HCT116 (cell line): Measurements from ENCODE around the gene ASPG. TPM values are rescaled to one million over a fixed set of nuclear protein-coding genes. Genes with fewer than 3 reads are reported as not detected.

Experiments
- ATAC-seq: fragments of 200-7000 bp; cut with Tn5 transposase; 2 replicates; pipeline ENCODE4 v1.9.1; 2020; ENCODE audit warnings: mild to moderate bottlenecking, moderate library complexity
- BruUV-seq: library from RNA; stranded (reverse); fragments of 400-500 nt; replicated peaks from 2 replicates; lab custom pipeline; 2021; lab: Mats Ljungman, UMichigan
- CTCF ChIA-PET: fragments of 300-600 bp; sonication (Branson Sonifier 250); formaldehyde crosslinking; loops from one replicate; lab custom pipeline; 2021; ENCODE audit warnings: antibody characterized with exemption; lab: Charles Lee
- POLR2A ChIA-PET: fragments of 300-600, 350-600 bp; sonication (Branson Sonifier 250); formaldehyde crosslinking; loops from one replicate; lab custom pipeline; 2021; ENCODE audit warnings: antibody characterized with exemption; lab: Charles Lee
- RAD21 ChIA-PET, 2 experiments: fragments of 300-600 bp; sonication (Branson Sonifier 250); formaldehyde crosslinking; loops; one replicate each; lab custom pipeline; 2023; ENCODE audit warnings: low total read pairs in 2 of 2; ENCODE audit not compliant: uncharacterized antibody in 2 of 2, unreplicated experiment in 2 of 2, low non-redundant PET in 1 of 2; lab: Charles Lee
- DNase-seq: peaks from one replicate; pipeline ENCODE4 v3.0.0-alpha.2; 2010; ENCODE audit warnings: low read depth, low spot score
- H2AFZ ChIP-seq: fragments of 200-600 bp; shearing (Covaris generic), sonication (generic); 2 replicates; pipeline ENCODE4 v1.6.1; 2017; ENCODE audit warnings: low read depth, mixed run types, mixed read lengths, antibody characterized with exemption, low read length; ENCODE audit not compliant: poor library complexity, severe bottlenecking
- H3K27ac ChIP-seq: 2 replicates; pipeline ENCODE4 v1.5.1; 2012; ENCODE audit warnings: low read depth, low read length
- H3K27me3 ChIP-seq: fragments of 200-600 bp; sonication (generic); 2 replicates; pipeline ENCODE4 v1.6.1; 2016; ENCODE audit warnings: mixed run types, low read length, mixed read lengths; ENCODE audit not compliant: insufficient read depth
- H3K36me3 ChIP-seq, 2 experiments: fragments of 200-500 bp in 1 of 2; fragments of 200-600 bp in 1 of 2; sonication (Bioruptor generic) in 1 of 2; sonication (generic) in 1 of 2; 2 replicates each; pipeline versions ENCODE4 v1.5.1 to v1.6.1; 2014 to 2016; ENCODE audit warnings: low read length in 2 of 2, inconsistent platforms in 1 of 2, mixed read lengths in 1 of 2, mixed run types in 1 of 2; ENCODE audit not compliant: insufficient read depth in 2 of 2, control insufficient read depth in 1 of 2
- H3K4me1 ChIP-seq, 2 experiments: fragments of 200-600 bp in 1 of 2; sonication (generic) in 1 of 2; 2 replicates each; pipeline versions ENCODE4 v1.5.1 to v1.6.1; 2012 to 2017; ENCODE audit warnings: low read length in 2 of 2, inconsistent platforms in 1 of 2, mild to moderate bottlenecking in 1 of 2, mixed read lengths in 1 of 2, mixed run types in 1 of 2, moderate library complexity in 1 of 2; ENCODE audit not compliant: insufficient read depth in 2 of 2, control insufficient read depth in 1 of 2
- H3K4me2 ChIP-seq: fragments of 200-600 bp; sonication (generic); 2 replicates; pipeline ENCODE4 v1.6.1; 2017; ENCODE audit warnings: mixed run types, low read length, mixed read lengths
- H3K4me3 ChIP-seq, 2 experiments: fragments of 200-600 bp in 1 of 2; sonication (generic) in 1 of 2; replicated peaks in 1 of 2; 2 replicates each; pipeline ENCODE4 v1.5.1; 2011 to 2016; ENCODE audit warnings: low read length in 2 of 2, control low read depth in 1 of 2, low read depth in 1 of 2, mild to moderate bottlenecking in 1 of 2, mixed read lengths in 1 of 2, mixed run types in 1 of 2
- H3K79me2 ChIP-seq: fragments of 200-600 bp; sonication (generic); 2 replicates; pipeline ENCODE4 v1.6.1; 2017; ENCODE audit warnings: mild to moderate bottlenecking, mixed run types, low read length, moderate library complexity, mixed read lengths; ENCODE audit not compliant: insufficient read depth
- H3K9ac ChIP-seq: fragments of 200-600 bp; sonication (generic); 2 replicates; pipeline ENCODE4 v1.6.1; 2016; ENCODE audit warnings: low read length, mixed read lengths
- H3K9me2 ChIP-seq: fragments of 200-600 bp; sonication (generic), shearing (Covaris generic); 2 replicates; pipeline ENCODE4 v1.6.1; 2017; ENCODE audit warnings: mixed run types, mild to moderate bottlenecking, moderate library complexity; ENCODE audit not compliant: insufficient read depth
- H3K9me3 ChIP-seq, 2 experiments: fragments of 200-500 bp in 1 of 2; fragments of 200-600 bp in 1 of 2; sonication (Bioruptor generic) in 1 of 2; sonication (generic) in 1 of 2; 2 replicates each; pipeline ENCODE4 v1.6.1; 2014 to 2017; ENCODE audit warnings: low read length in 2 of 2, mixed read lengths in 2 of 2, inconsistent platforms in 1 of 2, low read depth in 1 of 2, mild to moderate bottlenecking in 1 of 2, mixed run types in 1 of 2, moderate library complexity in 1 of 2; ENCODE audit not compliant: control insufficient read depth in 1 of 2, insufficient read depth in 1 of 2
- H4K20me1 ChIP-seq: fragments of 200-600 bp; sonication (generic), shearing (Covaris generic); 2 replicates; pipeline ENCODE4 v1.6.1; 2017; ENCODE audit warnings: mixed run types, mild to moderate bottlenecking, moderate library complexity; ENCODE audit not compliant: insufficient read depth
- CBX3 ChIP-seq: IDR thresholded peaks from 2 replicates; pipeline ENCODE4 v1.6.1; 2012; ENCODE audit warnings: low read depth
- CEBPB ChIP-seq: IDR thresholded peaks from 2 replicates; pipeline ENCODE4 v1.6.1; 2012; ENCODE audit warnings: low read depth
- EZH2 ChIP-seq: fragments of 200-600 bp; sonication (generic); IDR thresholded peaks from 2 replicates; pipeline ENCODE4 v1.6.1; 2017; ENCODE audit warnings: antibody characterized with exemption, mixed run types
- EZH2phosphoT487 ChIP-seq: fragments of 200-600 bp; IDR thresholded peaks from 2 replicates; pipeline ENCODE4 v1.6.1; 2018; ENCODE audit warnings: antibody characterized with exemption, borderline replicate concordance
- FOSL1 ChIP-seq: IDR thresholded peaks from 2 replicates; pipeline ENCODE4 v1.6.1; 2012; ENCODE audit warnings: low read depth
- POLR2A ChIP-seq: IDR thresholded peaks from 2 replicates; pipeline ENCODE4 v1.7.0; 2011; ENCODE audit warnings: borderline replicate concordance; ENCODE audit not compliant: insufficient read depth, insufficient read length; ENCODE audit errors: extremely low read depth
- POLR2AphosphoS5 ChIP-seq: IDR thresholded peaks from 2 replicates; pipeline ENCODE4 v1.6.1; 2011; ENCODE audit warnings: mild to moderate bottlenecking, low read depth, low read length, moderate library complexity
- RAD21 ChIP-seq: IDR thresholded peaks from 2 replicates; pipeline ENCODE4 v1.6.1; 2012; ENCODE audit warnings: low read depth, mild to moderate bottlenecking
- SIN3A ChIP-seq: IDR thresholded peaks from 2 replicates; pipeline ENCODE4 v1.6.1; 2012; ENCODE audit warnings: low read depth
- SP1 ChIP-seq: IDR thresholded peaks from 2 replicates; pipeline ENCODE4 v1.6.1; 2012; ENCODE audit warnings: low read depth
- TCF7L2 ChIP-seq: IDR thresholded peaks from 2 replicates; pipeline ENCODE4 v1.7.0; 2011; ENCODE audit warnings: borderline replicate concordance, inconsistent platforms; ENCODE audit not compliant: insufficient read depth, insufficient read length; ENCODE audit errors: extremely low read depth
- YY1 ChIP-seq: IDR thresholded peaks from 2 replicates; pipeline ENCODE4 v1.6.1; 2011; ENCODE audit warnings: low read length, low read depth, moderate library complexity, mild to moderate bottlenecking; ENCODE audit not compliant: insufficient replicate concordance; ENCODE audit errors: extremely low read depth
- ZFX ChIP-seq: fragments of 450-650 bp; IDR thresholded peaks from 2 replicates; pipeline ENCODE4 v1.6.1; 2017
- ZNF274 ChIP-seq: fragments of 200-500 bp; sonication (Bioruptor generic); IDR thresholded peaks from 2 replicates; pipeline ENCODE4 v1.6.1; 2014; ENCODE audit warnings: mild to moderate bottlenecking, low read depth, low read length, inconsistent platforms
- intact Hi-C: fragments of 100-400 bp; cut with micrococcal nuclease; formaldehyde crosslinking; loops from 2 replicates; pipeline ENCODE4 v1.10.0; 2022
- total RNA-seq: library from RNA; stranded (reverse); gene quantifications from one replicate; pipeline ENCODE4 v1.2.1, GENCODE V29; 2021; ENCODE audit not compliant: unreplicated experiment
- TF ChIP-seq, protein P1 (sequence below): IDR thresholded peaks from 2 replicates; pipeline ENCODE4 v1.6.1; 2012
- TF ChIP-seq, protein P2 (sequence below), 3 experiments: fragments of 200-600 bp in 1 of 3; sonication (generic) in 1 of 3; IDR thresholded peaks in 2 of 3; conservative IDR thresholded peaks in 1 of 3; 2 replicates each; pipeline ENCODE4 v1.5.1; 2012 to 2017; ENCODE audit warnings: low read depth in 2 of 3, low read length in 2 of 3, antibody characterized with exemption in 1 of 3, borderline replicate concordance in 1 of 3, control low read depth in 1 of 3, mild to moderate bottlenecking in 1 of 3, mixed read lengths in 1 of 3, mixed run types in 1 of 3, moderate library complexity in 1 of 3; ENCODE audit not compliant: insufficient read depth in 1 of 3
- TF ChIP-seq, protein P3 (sequence below): IDR thresholded peaks from 2 replicates; pipeline ENCODE4 v1.6.1; 2012; ENCODE audit warnings: low read depth
- TF ChIP-seq, protein P4 (sequence below): IDR thresholded peaks from 2 replicates; pipeline ENCODE4 v1.6.1; 2012
- TF ChIP-seq, protein P5 (sequence below): IDR thresholded peaks from 2 replicates; pipeline ENCODE4 v1.6.1; 2011; ENCODE audit warnings: mild to moderate bottlenecking, low read length, moderate library complexity; ENCODE audit not compliant: insufficient replicate concordance; ENCODE audit errors: extremely low read depth

ASPG gene
- total RNA-seq, 1 experiment from 2014 or later = not detected

DNA sequence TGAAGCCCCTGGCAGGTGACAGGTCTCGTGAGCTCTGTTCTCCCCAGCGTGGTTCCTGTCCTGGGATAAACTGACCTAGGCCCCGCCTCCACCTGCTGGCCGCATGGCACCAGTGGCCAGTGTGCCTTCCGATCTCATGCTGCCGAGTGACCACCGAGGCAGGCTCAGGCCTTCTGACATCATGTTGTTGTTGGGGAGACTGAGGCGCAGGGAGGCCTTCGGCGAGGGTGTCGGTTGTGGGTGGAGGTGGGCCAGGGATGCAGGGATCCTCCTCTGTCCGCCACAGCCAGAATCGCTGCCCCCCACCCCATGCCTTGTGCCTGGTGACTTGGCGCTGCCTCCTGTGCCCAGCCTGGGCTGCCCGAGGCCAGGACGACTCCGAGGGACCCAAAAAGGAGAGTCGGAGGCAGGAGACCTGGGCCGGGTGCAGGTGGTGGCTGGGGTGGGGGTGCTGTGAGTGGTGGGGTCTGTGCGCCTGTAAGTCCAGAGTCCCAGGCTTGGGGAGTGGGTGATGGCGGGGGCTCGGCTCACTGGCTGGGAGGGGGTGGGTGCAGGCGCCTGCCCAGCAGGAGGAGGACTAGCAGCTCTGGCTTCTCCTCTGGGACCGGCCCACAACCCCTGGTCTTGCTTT is 24.3 kb downstream of the ASPG start:
- Histone ChIP-seq H3K4me1 (peaks cover 16 to 36% of the 10 kb centered on the region in 2 experiments; a peak in 3 of 4 replicates), H3K4me3 (no peak overlapping the region), H4K20me1 (no peaks in the 10 kb centered on the region), H3K9ac (no peak overlapping the region), H3K27ac (no peak overlapping the region), H3K79me2 (no peaks in the 10 kb centered on the region), H3K4me2 (no peak overlapping the region), H3K9me2 (no peaks in the 10 kb centered on the region), H2AFZ (no peak overlapping the region), H3K36me3 (no peaks in the 10 kb centered on the region), H3K27me3 (no peaks in the 10 kb centered on the region), H3K9me3 (no peaks in the 10 kb centered on the region)
- no peak for TF ChIP-seq ZFX
- no peak for TF ChIP-seq POLR2A
- no peak for TF ChIP-seq FOSL1
- no peak for TF ChIP-seq EZH2
- TF ChIP-seq, protein P1, sequence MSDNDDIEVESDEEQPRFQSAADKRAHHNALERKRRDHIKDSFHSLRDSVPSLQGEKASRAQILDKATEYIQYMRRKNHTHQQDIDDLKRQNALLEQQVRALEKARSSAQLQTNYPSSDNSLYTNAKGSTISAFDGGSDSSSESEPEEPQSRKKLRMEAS = no peak
- TF ChIP-seq CEBPB = no peak
- TF ChIP-seq ZNF274 = no peak
- TF ChIP-seq EZH2phosphoT487 = no peak
- TF ChIP-seq, protein P2, sequence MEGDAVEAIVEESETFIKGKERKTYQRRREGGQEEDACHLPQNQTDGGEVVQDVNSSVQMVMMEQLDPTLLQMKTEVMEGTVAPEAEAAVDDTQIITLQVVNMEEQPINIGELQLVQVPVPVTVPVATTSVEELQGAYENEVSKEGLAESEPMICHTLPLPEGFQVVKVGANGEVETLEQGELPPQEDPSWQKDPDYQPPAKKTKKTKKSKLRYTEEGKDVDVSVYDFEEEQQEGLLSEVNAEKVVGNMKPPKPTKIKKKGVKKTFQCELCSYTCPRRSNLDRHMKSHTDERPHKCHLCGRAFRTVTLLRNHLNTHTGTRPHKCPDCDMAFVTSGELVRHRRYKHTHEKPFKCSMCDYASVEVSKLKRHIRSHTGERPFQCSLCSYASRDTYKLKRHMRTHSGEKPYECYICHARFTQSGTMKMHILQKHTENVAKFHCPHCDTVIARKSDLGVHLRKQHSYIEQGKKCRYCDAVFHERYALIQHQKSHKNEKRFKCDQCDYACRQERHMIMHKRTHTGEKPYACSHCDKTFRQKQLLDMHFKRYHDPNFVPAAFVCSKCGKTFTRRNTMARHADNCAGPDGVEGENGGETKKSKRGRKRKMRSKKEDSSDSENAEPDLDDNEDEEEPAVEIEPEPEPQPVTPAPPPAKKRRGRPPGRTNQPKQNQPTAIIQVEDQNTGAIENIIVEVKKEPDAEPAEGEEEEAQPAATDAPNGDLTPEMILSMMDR (IDR thresholded peaks at IDR 0.05 in 2 of 3, conservative IDR thresholded peaks at IDR 0.05 in 1 of 3; ENCODE audit: borderline replicate concordance in 1 of 3, insufficient read depth in 1 of 3, low read depth in 2 of 3, low read length in 2 of 3) = no peak
- no peak for TF ChIP-seq CBX3
- TF ChIP-seq, protein P3, sequence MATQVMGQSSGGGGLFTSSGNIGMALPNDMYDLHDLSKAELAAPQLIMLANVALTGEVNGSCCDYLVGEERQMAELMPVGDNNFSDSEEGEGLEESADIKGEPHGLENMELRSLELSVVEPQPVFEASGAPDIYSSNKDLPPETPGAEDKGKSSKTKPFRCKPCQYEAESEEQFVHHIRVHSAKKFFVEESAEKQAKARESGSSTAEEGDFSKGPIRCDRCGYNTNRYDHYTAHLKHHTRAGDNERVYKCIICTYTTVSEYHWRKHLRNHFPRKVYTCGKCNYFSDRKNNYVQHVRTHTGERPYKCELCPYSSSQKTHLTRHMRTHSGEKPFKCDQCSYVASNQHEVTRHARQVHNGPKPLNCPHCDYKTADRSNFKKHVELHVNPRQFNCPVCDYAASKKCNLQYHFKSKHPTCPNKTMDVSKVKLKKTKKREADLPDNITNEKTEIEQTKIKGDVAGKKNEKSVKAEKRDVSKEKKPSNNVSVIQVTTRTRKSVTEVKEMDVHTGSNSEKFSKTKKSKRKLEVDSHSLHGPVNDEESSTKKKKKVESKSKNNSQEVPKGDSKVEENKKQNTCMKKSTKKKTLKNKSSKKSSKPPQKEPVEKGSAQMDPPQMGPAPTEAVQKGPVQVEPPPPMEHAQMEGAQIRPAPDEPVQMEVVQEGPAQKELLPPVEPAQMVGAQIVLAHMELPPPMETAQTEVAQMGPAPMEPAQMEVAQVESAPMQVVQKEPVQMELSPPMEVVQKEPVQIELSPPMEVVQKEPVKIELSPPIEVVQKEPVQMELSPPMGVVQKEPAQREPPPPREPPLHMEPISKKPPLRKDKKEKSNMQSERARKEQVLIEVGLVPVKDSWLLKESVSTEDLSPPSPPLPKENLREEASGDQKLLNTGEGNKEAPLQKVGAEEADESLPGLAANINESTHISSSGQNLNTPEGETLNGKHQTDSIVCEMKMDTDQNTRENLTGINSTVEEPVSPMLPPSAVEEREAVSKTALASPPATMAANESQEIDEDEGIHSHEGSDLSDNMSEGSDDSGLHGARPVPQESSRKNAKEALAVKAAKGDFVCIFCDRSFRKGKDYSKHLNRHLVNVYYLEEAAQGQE = no peak
- no peak for TF ChIP-seq YY1
- TF ChIP-seq SP1 = no peak
- TF ChIP-seq SIN3A = no peak
- TF ChIP-seq RAD21 = no peak
- no peak for TF ChIP-seq TCF7L2
- TF ChIP-seq, protein P4, sequence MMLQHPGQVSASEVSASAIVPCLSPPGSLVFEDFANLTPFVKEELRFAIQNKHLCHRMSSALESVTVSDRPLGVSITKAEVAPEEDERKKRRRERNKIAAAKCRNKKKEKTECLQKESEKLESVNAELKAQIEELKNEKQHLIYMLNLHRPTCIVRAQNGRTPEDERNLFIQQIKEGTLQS = no peak
- no peak for TF ChIP-seq POLR2AphosphoS5
- TF ChIP-seq, protein P5, sequence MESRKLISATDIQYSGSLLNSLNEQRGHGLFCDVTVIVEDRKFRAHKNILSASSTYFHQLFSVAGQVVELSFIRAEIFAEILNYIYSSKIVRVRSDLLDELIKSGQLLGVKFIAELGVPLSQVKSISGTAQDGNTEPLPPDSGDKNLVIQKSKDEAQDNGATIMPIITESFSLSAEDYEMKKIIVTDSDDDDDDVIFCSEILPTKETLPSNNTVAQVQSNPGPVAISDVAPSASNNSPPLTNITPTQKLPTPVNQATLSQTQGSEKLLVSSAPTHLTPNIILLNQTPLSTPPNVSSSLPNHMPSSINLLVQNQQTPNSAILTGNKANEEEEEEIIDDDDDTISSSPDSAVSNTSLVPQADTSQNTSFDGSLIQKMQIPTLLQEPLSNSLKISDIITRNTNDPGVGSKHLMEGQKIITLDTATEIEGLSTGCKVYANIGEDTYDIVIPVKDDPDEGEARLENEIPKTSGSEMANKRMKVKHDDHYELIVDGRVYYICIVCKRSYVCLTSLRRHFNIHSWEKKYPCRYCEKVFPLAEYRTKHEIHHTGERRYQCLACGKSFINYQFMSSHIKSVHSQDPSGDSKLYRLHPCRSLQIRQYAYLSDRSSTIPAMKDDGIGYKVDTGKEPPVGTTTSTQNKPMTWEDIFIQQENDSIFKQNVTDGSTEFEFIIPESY = no peak
- BruUV-seq = no TSS peak
- no peak for DNase-seq
- CTCF ChIA-PET = no interaction called here
- RAD21 ChIA-PET = no interaction called here
- POLR2A ChIA-PET = no interaction called here
- no peak for ATAC-seq
- intact Hi-C loops = no loop called here
